ENCODE data around the gene HSD17B2.
"Not testable (repeated sequence)": the region's sequence is repeated elsewhere in the genome, so short reads cannot be mapped to it uniquely, and the experiment has no call there.

The HSD17B2 gene

DNA sequence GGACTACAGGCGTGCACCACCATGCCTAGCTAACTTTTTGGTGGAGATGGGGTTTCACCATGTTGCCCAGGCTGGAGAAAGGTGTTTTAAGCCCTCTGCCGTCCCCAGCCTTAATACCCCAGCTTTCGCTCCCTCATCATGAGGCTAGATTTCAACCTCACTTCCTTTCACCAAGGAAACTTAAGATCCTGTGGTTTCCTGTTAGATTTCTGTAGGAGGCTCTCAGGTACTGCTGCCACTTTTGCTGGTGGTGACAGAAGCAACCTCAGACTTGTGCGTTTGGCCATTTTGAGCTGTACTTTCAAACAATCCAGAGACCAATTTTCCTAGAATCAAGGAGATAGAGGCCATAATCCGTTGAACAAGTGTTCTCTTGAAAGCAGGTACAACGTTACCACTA, 98.7 kb downstream of the HSD17B2 start:
- no peak for DNase-seq (ENCODE audit: low read depth)
- no peak overlapping the region for H3K4me3 ChIP-seq (ENCODE audit: low read length)
- TF ChIP-seq, protein P1, sequence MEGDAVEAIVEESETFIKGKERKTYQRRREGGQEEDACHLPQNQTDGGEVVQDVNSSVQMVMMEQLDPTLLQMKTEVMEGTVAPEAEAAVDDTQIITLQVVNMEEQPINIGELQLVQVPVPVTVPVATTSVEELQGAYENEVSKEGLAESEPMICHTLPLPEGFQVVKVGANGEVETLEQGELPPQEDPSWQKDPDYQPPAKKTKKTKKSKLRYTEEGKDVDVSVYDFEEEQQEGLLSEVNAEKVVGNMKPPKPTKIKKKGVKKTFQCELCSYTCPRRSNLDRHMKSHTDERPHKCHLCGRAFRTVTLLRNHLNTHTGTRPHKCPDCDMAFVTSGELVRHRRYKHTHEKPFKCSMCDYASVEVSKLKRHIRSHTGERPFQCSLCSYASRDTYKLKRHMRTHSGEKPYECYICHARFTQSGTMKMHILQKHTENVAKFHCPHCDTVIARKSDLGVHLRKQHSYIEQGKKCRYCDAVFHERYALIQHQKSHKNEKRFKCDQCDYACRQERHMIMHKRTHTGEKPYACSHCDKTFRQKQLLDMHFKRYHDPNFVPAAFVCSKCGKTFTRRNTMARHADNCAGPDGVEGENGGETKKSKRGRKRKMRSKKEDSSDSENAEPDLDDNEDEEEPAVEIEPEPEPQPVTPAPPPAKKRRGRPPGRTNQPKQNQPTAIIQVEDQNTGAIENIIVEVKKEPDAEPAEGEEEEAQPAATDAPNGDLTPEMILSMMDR (conservative IDR thresholded peaks at IDR 0.05; ENCODE audit: low read depth, low read length) = no peak

DNA sequence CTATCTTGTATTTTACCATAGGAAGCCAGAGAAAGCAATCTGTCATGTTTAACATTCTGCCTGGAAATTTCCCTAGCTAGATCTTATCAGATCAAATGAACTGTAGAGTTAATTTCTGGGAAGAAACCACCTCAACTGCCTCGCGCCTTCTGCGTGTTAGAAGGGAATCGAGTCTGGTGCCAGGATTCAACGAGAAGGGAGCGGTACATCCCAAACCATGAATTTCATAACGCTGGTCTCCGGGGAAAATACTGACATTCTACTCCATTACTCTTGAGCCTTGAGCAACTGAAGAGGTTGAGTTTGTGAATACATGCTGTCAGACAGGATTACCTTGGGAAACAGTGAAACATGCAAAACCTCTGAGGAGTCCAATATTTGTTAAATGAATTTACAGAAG, 99.8 kb downstream of the HSD17B2 start:
- no peak for DNase-seq (ENCODE audit: low read depth)
- H3K4me3 ChIP-seq (ENCODE audit: low read length) = no peak overlapping the region
- TF ChIP-seq, protein P1 (conservative IDR thresholded peaks at IDR 0.05; ENCODE audit: low read depth, low read length) = no peak

GRCh38 chr16:82135844-82136243, 100.8 kb downstream of the HSD17B2 start:
- H3K4me3 ChIP-seq (ENCODE audit: low read length) = no peak overlapping the region
- TF ChIP-seq, protein P1 (conservative IDR thresholded peaks at IDR 0.05; ENCODE audit: low read depth, low read length) = no peak

DNA sequence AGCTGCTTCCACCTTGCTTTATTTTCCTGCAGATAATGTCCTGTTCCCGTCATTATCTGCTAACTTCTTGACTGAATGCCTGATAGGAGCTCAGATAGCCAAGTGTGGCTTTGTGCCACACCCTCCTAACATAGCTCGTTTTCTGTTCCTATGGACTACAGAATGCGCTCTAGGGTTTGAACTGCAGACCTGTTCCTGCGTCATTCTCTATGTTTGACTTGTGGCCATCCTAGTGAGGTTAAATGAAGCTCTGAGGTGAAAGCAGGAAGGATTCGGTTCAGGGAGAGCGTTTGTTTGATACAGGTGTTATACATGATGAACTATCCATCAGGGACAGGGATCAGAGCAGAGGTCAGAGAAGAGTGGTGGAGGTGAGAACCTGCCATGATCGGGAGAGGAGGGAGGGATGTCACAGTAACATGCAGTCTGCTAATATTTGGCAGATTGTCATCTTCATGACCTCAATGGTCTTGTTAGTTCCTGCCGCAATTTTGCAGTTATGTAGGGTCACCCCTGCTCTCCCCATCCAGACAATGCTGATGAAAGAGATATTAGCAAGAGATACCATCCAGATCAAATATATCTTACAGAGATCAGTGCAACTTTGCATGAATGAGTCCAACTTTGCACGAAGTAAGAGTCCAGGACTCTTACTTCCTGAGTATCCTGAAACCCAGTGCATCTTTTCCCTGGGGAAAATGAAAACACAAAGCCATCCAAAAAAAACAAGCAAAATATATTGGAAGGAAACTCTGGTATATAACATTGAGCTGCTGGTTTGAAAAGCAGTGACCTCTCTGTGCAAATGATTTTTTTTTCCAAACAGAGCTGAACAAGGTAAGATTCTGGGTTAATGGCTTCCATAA, 102.1 kb downstream of the HSD17B2 start:
- no peak for DNase-seq (ENCODE audit: low read depth)

More at GRCh38 chr16:82135844-82136243, 100.8 kb downstream of the HSD17B2 start:
- no peak for DNase-seq (ENCODE audit: low read depth)

GRCh38 chr16:82137822-82138167, 102.7 kb downstream of the HSD17B2 start:
- TF ChIP-seq, protein P1 (conservative IDR thresholded peaks at IDR 0.05; ENCODE audit: low read depth, low read length) = no peak
- H3K4me3 ChIP-seq (ENCODE audit: low read length) = no peak overlapping the region
- DNase-seq (ENCODE audit: low read depth) = no peak

More for the DNA sequence above, 102.1 kb downstream of the HSD17B2 start:
- H3K4me3 ChIP-seq (ENCODE audit: low read length) = no peak overlapping the region
- TF ChIP-seq, protein P1 (conservative IDR thresholded peaks at IDR 0.05; ENCODE audit: low read depth, low read length) = no peak

DNA sequence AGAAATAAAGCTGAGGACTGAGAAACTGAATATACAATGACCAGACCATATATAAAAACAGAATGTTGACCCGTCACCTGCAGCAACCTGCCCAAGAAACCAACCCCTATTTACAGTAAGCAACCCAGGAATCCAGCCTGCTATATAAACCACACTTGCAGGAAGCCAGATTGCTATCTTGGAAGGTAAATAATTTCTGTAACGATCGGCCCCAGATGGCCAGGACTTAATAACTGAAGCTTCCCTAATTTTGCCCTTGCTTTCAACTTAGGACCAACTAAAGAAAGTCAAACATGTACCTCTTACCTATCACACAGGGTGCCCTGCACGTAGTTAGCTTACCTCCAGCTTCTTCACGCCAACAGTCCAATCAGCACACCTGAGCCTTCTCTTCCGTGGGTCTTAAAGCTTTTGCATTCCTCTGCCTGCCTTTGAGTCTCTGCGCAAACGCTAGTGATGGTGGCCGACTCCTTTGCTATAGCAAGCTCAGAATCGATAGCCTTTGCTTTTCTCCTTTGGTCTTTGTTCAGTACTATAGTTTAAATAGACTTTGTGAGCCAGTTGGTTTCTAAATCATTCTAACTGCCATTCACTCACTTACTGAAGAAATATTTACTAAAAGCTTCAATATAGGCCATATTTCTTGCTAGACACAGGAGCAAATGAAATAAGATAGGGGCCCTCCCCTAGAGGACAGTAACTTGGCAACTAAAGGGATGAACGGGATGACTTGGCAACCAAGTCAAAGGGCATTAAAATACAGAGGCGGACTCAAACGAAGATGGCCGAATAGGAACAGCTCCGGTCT, 103.6 kb downstream of the HSD17B2 start:
- no peak overlapping the region for H3K4me3 ChIP-seq (ENCODE audit: low read length)
- DNase-seq (ENCODE audit: low read depth) = no peak
- TF ChIP-seq, protein P1 (conservative IDR thresholded peaks at IDR 0.05; ENCODE audit: low read depth, low read length) = no peak

DNA sequence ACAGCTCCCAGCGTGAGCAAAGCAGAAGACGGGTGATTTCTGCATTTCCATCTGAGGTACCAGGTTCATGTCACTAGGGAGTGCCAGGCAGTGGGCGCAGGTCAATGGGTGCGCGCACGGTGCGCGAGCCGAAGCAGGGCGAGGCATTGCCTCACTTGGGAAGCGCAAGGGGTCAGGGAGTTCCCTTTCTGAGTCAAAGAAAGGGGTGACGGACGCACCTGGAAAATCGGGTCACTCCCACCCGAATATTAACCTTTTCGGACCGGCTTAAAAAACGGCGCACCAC, 104.2 kb downstream of the HSD17B2 start:
- not testable (repeated sequence) for H3K4me3 ChIP-seq (ENCODE audit: low read length); DNase-seq (ENCODE audit: low read depth)

Measured in retinal pigment epithelial cell (primary cell).